ENCODE results near the gene TKFC. TPM values are rescaled to one million over a fixed set of nuclear protein-coding genes. Genes with fewer than 3 reads are reported as not detected.

Gene TKFC
- total and polyA plus RNA-seq, 4 donors: 15.7 to 134 (median 53.4) TPM

DNA sequence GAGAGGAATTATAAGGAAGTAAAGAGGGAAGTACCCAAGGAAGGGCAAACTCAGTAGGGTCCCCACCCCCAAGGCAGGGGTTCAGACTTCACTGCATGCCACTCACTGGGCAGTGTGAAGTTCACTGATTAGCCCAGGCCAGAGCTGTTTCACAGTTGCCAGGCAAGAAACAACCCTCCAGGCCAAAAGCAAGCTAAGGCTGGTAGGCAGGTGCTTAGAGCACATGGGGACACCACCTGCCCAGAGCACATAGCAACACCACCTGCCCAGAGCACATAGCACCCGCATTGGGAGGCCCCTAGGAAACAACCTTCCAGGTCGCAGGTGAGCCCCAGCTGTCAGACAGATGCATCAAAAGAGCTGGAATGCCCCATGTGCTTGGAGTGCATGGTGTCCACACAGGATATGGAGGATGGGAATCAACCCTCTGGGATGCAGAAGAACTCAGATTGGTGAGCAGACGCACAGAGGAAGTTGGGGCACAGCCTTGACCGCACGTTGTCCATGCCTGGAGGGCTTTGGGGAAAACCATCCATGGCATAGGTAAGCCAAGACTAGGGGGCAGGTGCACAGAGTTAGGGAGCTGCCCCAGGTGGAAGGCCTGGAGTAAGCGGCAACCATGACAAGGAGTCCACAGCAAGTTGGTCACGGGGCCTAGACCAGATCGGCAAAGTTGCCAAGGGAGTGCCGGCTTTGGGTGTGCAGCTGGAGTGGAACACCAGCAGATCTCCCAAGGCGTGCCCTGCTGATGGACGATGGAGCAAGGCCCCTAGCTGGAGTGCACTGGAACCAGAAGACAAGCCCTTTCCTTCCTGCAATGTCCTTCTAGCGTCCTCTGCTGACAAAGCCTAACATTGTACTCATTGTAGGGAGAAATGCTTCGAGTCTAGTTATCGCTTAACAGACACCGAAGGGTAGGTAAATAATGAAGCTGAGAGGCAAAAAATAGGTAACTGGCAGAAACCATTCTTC is 51.5 kb downstream of the TKFC start:
- Histone ChIP-seq H3K4me3 (ENCODE audit: low read depth in 1 of 3, low read length in 3 of 3) (no peak overlapping the region), H3K9ac (ENCODE audit: low read depth in 1 of 2, low read length in 2 of 2) (no peak overlapping the region), H3K27ac (ENCODE audit: low read depth in 1 of 2, low read length in 2 of 2) (no peak overlapping the region), H3K36me3 (ENCODE audit: control insufficient read depth in 4 of 4, insufficient read depth in 3 of 4, low read depth in 1 of 4, low read length in 3 of 4) (no peaks in the 10 kb centered on the region), H3K27me3 (ENCODE audit: control insufficient read depth in 4 of 4, insufficient read depth in 4 of 4, low read length in 3 of 4) (no peaks in the 10 kb centered on the region), H3K9me3 (ENCODE audit: control insufficient read depth in 4 of 4, low read length in 3 of 4) (no peaks in the 10 kb centered on the region), H3K4me1 (ENCODE audit: control insufficient read depth in 4 of 4, insufficient read depth in 4 of 4, low read length in 3 of 4) (peaks cover 0 to 11% (median 7%) of the 10 kb centered on the region in 4 donors)
- 75% methylated on average over 15 of the region's 15 CpGs for WGBS
- TF ChIP-seq, protein P1, sequence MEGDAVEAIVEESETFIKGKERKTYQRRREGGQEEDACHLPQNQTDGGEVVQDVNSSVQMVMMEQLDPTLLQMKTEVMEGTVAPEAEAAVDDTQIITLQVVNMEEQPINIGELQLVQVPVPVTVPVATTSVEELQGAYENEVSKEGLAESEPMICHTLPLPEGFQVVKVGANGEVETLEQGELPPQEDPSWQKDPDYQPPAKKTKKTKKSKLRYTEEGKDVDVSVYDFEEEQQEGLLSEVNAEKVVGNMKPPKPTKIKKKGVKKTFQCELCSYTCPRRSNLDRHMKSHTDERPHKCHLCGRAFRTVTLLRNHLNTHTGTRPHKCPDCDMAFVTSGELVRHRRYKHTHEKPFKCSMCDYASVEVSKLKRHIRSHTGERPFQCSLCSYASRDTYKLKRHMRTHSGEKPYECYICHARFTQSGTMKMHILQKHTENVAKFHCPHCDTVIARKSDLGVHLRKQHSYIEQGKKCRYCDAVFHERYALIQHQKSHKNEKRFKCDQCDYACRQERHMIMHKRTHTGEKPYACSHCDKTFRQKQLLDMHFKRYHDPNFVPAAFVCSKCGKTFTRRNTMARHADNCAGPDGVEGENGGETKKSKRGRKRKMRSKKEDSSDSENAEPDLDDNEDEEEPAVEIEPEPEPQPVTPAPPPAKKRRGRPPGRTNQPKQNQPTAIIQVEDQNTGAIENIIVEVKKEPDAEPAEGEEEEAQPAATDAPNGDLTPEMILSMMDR (IDR thresholded peaks at IDR 0.05; ENCODE audit: low read depth, low read length, missing input control): peak; percentile 31
- TF ChIP-seq, protein P2, sequence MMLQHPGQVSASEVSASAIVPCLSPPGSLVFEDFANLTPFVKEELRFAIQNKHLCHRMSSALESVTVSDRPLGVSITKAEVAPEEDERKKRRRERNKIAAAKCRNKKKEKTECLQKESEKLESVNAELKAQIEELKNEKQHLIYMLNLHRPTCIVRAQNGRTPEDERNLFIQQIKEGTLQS (IDR thresholded peaks at IDR 0.05): no peak
- TF ChIP-seq NR2F2 (IDR thresholded peaks at IDR 0.05) (no peak), JUND (IDR thresholded peaks at IDR 0.05) (no peak), FOXA2 (IDR thresholded peaks at IDR 0.05) (no peak), HNF4G (IDR thresholded peaks at IDR 0.05) (no peak), SP1 (IDR thresholded peaks at IDR 0.05) (no peak), HNF4A (conservative IDR thresholded peaks at IDR 0.05) (peak in 1 of 2 donors; percentile 12), FOXA1 (IDR thresholded peaks at IDR 0.05) (no peak), GABPA (IDR thresholded peaks at IDR 0.05 in 1 of 2, conservative IDR thresholded peaks at IDR 0.05 in 1 of 2) (no peak), EGR1 (IDR thresholded peaks at IDR 0.05; ENCODE audit: low read depth in 2 of 2) (no peak), RAD21 (IDR thresholded peaks at IDR 0.05) (peak; percentile 54 to 76), ZBTB33 (IDR thresholded peaks at IDR 0.05) (no peak)
- no peak for DNase-seq (ENCODE audit: low spot score)

DNA sequence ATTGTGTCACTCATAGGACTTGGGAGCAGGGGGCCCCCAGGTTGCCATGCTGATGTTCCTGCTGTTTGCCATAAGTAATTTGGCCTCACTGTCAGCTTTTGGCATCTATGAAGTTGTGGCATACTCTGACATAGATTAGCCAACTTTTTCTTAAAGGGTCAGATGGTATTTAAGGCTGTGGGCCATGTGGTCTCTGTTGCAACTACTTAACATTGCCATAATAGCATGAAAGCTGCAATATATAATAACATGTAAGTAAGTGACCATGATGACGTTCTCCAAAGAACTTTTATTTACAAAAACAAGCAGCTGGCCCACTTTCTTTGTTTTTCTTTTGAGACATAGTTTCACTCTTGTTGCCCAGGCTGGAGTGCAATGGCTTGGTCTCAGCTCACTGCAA is 57.1 kb downstream of the TKFC start:
- Histone ChIP-seq H3K27me3 (ENCODE audit: control insufficient read depth in 4 of 4, insufficient read depth in 4 of 4, low read length in 3 of 4) (no peaks in the 10 kb centered on the region), H3K9me3 (ENCODE audit: control insufficient read depth in 4 of 4, low read length in 3 of 4) (no peaks in the 10 kb centered on the region), H3K27ac (ENCODE audit: low read depth in 1 of 2, low read length in 2 of 2) (no peak overlapping the region), H3K36me3 (ENCODE audit: control insufficient read depth in 4 of 4, insufficient read depth in 3 of 4, low read depth in 1 of 4, low read length in 3 of 4) (peaks cover 0 to 4% (median 3%) of the 10 kb centered on the region in 4 donors), H3K9ac (ENCODE audit: low read depth in 1 of 2, low read length in 2 of 2) (no peak overlapping the region), H3K4me1 (ENCODE audit: control insufficient read depth in 4 of 4, insufficient read depth in 4 of 4, low read length in 3 of 4) (peaks cover 2 to 22% (median 16%) of the 10 kb centered on the region in 4 donors), H3K4me3 (ENCODE audit: low read depth in 1 of 3, low read length in 3 of 3) (no peak overlapping the region)
- 87% methylated on average over 1 of the region's 1 CpG for WGBS
- no peak for DNase-seq (ENCODE audit: low spot score)
- TF ChIP-seq TAF1 (conservative IDR thresholded peaks at IDR 0.05): no peak
- TF ChIP-seq FOXA2 (IDR thresholded peaks at IDR 0.05): no peak
- no peak for TF ChIP-seq HNF4A (conservative IDR thresholded peaks at IDR 0.05)
- no peak for TF ChIP-seq EGR1 (IDR thresholded peaks at IDR 0.05; ENCODE audit: low read depth in 2 of 2)
- TF ChIP-seq, protein P1 (IDR thresholded peaks at IDR 0.05; ENCODE audit: low read depth, low read length, missing input control): no peak
- no peak for TF ChIP-seq NR2F2 (IDR thresholded peaks at IDR 0.05)
- TF ChIP-seq JUND (IDR thresholded peaks at IDR 0.05): no peak
- TF ChIP-seq RAD21 (IDR thresholded peaks at IDR 0.05): no peak
- TF ChIP-seq FOXA1 (IDR thresholded peaks at IDR 0.05): no peak
- TF ChIP-seq SP1 (IDR thresholded peaks at IDR 0.05): no peak
- TF ChIP-seq GABPA (IDR thresholded peaks at IDR 0.05 in 1 of 2, conservative IDR thresholded peaks at IDR 0.05 in 1 of 2): no peak
- TF ChIP-seq MAX (IDR thresholded peaks at IDR 0.05): no peak
- TF ChIP-seq, protein P3, sequence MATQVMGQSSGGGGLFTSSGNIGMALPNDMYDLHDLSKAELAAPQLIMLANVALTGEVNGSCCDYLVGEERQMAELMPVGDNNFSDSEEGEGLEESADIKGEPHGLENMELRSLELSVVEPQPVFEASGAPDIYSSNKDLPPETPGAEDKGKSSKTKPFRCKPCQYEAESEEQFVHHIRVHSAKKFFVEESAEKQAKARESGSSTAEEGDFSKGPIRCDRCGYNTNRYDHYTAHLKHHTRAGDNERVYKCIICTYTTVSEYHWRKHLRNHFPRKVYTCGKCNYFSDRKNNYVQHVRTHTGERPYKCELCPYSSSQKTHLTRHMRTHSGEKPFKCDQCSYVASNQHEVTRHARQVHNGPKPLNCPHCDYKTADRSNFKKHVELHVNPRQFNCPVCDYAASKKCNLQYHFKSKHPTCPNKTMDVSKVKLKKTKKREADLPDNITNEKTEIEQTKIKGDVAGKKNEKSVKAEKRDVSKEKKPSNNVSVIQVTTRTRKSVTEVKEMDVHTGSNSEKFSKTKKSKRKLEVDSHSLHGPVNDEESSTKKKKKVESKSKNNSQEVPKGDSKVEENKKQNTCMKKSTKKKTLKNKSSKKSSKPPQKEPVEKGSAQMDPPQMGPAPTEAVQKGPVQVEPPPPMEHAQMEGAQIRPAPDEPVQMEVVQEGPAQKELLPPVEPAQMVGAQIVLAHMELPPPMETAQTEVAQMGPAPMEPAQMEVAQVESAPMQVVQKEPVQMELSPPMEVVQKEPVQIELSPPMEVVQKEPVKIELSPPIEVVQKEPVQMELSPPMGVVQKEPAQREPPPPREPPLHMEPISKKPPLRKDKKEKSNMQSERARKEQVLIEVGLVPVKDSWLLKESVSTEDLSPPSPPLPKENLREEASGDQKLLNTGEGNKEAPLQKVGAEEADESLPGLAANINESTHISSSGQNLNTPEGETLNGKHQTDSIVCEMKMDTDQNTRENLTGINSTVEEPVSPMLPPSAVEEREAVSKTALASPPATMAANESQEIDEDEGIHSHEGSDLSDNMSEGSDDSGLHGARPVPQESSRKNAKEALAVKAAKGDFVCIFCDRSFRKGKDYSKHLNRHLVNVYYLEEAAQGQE (IDR thresholded peaks at IDR 0.05): no peak
- TF ChIP-seq YY1 (IDR thresholded peaks at IDR 0.05): no peak
- TF ChIP-seq, protein P2 (IDR thresholded peaks at IDR 0.05): no peak
- TF ChIP-seq RXRA (IDR thresholded peaks at IDR 0.05): no peak
